ENCODE results near the gene KRTAP13-3.

KRTAP13-3 gene

GRCh38 chr21:30425826-30426225 lies at the start of gene KRTAP13-3:
Gene KRTAP13-3 (minus strand): TSS chr21:30425926. CDS start chr21:30425912, 14 bp downstream.
- DNase-seq: no peak

- no peak for DNase-seq
Measured at GRCh38 chr21:30468900-30469714, 43.4 kb upstream of the KRTAP13-3 start.

GRCh38 chr21:30463713-30464112 lies 38.0 kb upstream of the KRTAP13-3 start:
- DNase-seq: no peak

- no peak for DNase-seq
Measured at GRCh38 chr21:30448514-30448913, 22.8 kb upstream of the KRTAP13-3 start.

- no peak for DNase-seq
Measured at GRCh38 chr21:30447056-30447455, 21.3 kb upstream of the KRTAP13-3 start.

- no peak for DNase-seq
Measured at GRCh38 chr21:30444204-30444603, 18.5 kb upstream of the KRTAP13-3 start.

- DNase-seq: no peak
Measured at GRCh38 chr21:30443226-30443625, 17.5 kb upstream of the KRTAP13-3 start.

- DNase-seq: no peak
Measured at GRCh38 chr21:30439975-30440374, 14.2 kb upstream of the KRTAP13-3 start, which contains the start of gene KRTAP15-1. Gene KRTAP15-1 (plus strand): TSS chr21:30440275. CDS start chr21:30440328, 53 bp downstream.

GRCh38 chr21:30437010-30437565 lies 11.4 kb upstream of the KRTAP13-3 start:
- DNase-seq: no peak

- peak in 1 of 2 donors; percentile 9 for DNase-seq
Measured at GRCh38 chr21:30434033-30434631, 8.4 kb upstream of the KRTAP13-3 start.

- DNase-seq: no peak
Measured at GRCh38 chr21:30430170-30430655, 4.5 kb upstream of the KRTAP13-3 start, which contains the start of gene KRTAP13-4. Gene KRTAP13-4 (plus strand): TSS chr21:30430220. CDS start chr21:30430276, 56 bp downstream.

- DNase-seq: no peak
Measured at GRCh38 chr21:30426731-30427130, 1.0 kb upstream of the KRTAP13-3 start.

- DNase-seq: no peak
Measured at GRCh38 chr21:30415993-30416392, 9.7 kb downstream of the KRTAP13-3 start.

GRCh38 chr21:30408782-30409494 lies 16.8 kb downstream of the KRTAP13-3 start:
- no peak for DNase-seq

GRCh38 chr21:30395731-30396130 lies 30.0 kb downstream of the KRTAP13-3 start, which contains the start of gene KRTAP13-1:
Gene KRTAP13-1 (plus strand): TSS chr21:30396031. CDS start chr21:30396087, 56 bp downstream.
- no peak for DNase-seq

- no peak for DNase-seq
Measured at GRCh38 chr21:30391492-30392025, 34.2 kb downstream of the KRTAP13-3 start.

GRCh38 chr21:30382201-30382600 lies 43.5 kb downstream of the KRTAP13-3 start:
- DNase-seq: no peak

All from CD4-positive, alpha-beta T cell treated with Interleukin-4 for 1 hour (primary cell).